Measurements from ENCODE around the gene CCNC.
"Not testable (repeated sequence)": the region's sequence is repeated elsewhere in the genome, so short reads cannot be mapped to it uniquely, and the experiment has no call there.

Gene CCNC

GRCh38 chr6:99603421-99604165 is 35.1 kb upstream of the CCNC start:
- no peak for DNase-seq (ENCODE audit: low spot score)

DNA sequence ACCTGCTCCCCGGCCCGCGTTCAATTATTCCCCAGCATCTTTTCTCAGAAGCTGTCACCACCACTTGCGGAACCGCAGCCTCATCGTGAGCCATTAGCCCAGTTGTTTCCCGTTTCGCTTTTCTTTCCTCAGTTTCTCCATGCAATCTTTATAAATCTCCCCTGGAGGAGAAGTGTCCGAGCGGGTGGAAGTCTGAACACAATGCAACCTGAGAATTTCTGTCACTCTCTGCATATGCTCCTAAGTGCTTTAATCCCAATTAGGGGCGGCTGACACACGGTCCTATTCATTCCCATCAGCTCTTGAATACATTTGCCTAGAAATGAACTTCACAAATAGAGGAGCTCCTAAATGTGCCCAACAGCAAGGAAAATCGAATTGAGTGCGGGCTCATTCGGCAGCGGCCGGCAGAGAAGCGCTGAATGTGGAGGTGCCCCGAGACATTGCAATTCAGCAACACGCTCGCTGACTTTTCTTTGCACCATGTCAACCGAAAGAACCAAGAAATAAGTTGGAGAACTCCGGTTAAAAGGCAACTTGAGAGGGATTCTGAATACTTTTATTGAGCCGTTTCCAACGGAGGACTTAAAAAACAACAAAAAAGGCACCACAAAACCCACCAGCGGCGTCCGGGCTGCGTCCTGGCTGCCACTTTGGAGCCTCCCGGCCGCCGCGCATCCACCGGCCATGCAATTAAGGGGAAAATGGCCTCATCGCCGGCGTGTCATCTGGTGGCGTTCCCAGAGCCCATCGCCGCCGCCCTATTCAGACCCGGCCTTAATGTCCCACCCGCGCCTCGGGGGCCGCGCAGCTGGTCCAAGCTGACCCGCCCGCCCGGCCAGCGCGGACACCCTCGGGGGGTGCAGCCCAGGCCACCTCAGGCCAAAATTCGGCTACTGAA is 34.3 kb upstream of the CCNC start:
- no peak for DNase-seq (ENCODE audit: low spot score)

GRCh38 chr6:99594696-99595095 is 26.2 kb upstream of the CCNC start:
- DNase-seq (ENCODE audit: low spot score) = not testable (repeated sequence)

GRCh38 chr6:99592900-99593299 is 24.4 kb upstream of the CCNC start:
- no peak for DNase-seq (ENCODE audit: low spot score)

DNA sequence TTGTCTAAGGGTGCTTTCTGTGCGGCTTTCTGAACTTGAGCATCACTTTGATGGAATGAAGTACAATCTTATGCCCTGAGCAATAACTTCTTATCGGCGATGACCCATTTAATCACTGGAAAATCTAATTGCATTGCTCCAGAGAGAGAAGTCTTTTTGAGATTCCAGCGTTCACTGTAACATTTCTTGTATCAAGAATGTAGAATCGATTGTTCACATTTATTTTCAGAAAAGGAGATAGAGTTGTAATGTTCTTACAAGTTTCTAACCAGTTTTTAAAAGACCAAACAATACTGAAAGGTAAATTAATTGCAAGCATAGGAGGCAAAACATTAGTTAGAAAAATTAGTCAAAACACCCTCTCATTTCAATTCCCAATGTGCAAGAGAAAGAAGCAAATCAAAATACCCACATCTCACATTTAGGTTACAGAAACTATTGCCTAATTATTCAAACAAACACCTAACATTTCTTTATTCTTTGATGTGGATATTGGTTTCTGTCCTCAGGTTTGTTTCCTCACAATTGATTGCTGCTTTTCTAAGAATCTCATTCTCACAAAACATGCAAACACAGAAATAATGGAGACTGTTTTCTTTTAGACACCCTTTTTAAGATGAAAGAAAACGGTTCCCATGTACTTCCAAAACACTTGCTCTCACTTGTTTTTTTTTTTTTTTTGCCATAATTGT is 23.4 kb upstream of the CCNC start:
- no peak for DNase-seq (ENCODE audit: low spot score)

- no peak for DNase-seq (ENCODE audit: low spot score)
Measured at GRCh38 chr6:99590728-99591672, 22.5 kb upstream of the CCNC start.

DNA sequence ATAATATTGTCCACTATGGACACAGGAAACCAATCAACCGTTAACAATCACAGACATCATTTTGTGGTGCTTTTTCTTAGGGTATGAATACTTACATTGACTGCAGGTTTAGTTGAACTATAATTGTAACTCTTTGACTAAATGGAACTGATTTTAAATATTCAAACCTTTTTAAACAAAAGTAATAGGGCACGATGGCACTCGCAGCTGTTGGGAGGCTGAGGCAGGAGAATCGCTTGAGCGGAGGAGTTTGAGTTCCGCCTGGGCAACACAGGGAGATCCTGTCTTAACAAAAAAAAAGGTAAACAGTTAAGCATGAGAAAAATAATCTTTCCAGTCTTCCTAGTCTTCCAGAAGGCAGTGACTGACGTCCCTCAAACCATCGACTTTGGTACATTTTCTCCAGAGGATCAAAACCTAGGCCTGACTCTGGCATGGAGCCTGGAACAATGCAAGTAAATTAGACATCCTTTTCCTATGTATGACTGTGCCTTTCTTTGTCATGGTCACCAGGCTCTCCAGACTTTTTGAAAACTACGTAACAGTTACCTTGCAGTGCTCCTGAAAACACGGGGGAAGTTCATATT is 21.5 kb upstream of the CCNC start:
- no peak for DNase-seq (ENCODE audit: low spot score)

- DNase-seq (ENCODE audit: low spot score) = no peak
Measured at GRCh38 chr6:99589290-99589672, 20.8 kb upstream of the CCNC start.

- DNase-seq (ENCODE audit: low spot score) = peak; percentile 57
Measured at GRCh38 chr6:99588618-99589289, 20.3 kb upstream of the CCNC start.

GRCh38 chr6:99587792-99588191 is 19.3 kb upstream of the CCNC start:
- DNase-seq (ENCODE audit: low spot score) = no peak

DNA sequence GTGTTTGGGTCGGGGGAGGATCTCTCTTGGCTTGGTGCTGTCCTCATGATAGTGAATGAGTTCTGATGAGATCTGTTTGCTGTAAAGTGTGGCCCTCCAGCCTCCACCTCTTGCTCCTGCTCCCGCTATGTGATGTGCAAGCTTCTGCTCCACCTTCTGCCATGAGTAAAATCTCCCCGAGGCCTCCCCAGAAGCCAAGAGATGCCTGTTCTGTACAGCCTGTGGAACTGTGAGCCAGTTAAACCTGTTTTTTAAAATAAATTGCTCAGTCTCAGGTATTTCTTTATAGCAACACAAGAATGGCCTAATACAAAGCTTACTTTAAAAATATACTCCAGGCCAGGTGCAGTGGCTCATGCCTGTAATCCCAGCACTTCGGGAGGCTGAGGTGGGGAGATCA is 11.3 kb upstream of the CCNC start:
- DNase-seq (ENCODE audit: low spot score) = no peak

- no peak for DNase-seq (ENCODE audit: low spot score)
Measured at GRCh38 chr6:99575544-99576227, 7.2 kb upstream of the CCNC start.

DNA sequence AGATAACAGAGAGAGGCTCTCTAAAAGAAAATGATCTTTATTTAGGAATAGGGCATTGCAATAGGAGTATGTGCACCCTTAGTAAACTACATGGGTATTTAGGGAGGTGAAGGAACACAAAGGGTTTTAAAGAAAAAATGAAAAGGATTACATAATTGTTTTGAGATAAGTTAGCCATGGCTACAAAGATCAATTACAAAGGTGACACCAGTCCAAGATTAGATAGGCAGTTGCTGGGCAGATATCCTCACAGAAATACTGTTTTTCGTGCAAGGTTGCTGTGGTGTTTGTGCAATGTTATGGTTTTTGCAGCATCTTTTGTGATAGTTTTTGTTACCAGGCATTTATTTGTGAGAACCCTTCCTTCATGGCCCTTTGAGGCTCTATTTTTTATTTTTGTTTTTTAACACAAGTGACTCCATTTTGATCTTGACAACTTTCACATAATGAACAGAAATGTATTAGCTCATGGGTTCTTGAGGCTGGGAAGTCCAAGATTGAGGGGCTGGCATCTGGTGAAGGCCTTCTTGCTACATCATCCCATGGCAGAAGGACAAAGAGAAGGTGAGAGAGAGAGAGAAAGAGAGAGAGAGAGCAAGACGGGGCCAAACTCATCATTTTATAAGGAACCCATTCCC is 5.6 kb upstream of the CCNC start:
- no peak for DNase-seq (ENCODE audit: low spot score)

- no peak for DNase-seq (ENCODE audit: low spot score)
Measured at GRCh38 chr6:99563056-99563723, 5.3 kb downstream of the CCNC start.

DNA sequence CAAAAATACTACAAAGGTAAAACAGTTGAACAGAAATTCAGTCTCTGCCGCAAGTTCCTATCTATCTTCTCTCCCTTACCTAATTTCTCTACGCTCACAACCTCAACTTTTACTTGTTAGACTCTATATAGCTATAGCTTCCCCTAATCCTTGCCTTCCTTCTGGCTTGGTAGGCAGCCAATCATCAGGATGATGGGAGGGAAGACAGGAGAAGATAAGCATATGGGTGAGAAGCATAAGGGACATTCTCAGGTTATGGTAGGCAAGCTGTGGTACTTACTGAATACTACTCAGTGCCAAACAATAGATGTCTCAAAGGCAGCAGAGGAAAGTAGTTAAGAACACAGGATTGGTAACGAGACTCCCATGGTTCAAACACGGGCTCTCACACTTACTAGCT is 7.8 kb downstream of the CCNC start:
- no peak for DNase-seq (ENCODE audit: low spot score)

DNA sequence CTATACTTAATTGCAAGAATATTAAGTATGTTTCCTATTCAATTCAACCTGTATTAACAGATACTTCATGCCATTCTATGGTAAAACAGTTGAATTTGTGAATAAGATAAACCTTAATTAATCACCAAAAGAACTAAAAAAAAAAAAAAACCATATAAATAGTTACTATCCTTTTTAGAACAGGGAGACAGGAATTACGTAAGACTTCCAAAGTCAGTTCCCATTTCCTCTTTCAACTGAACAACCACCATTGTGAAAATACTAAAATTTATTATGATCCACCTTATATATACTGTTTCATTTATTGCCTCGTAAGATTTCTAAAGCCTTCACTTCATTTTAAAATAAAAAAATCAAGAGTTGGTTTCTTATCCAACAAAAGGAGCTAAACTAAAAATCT is 9.4 kb downstream of the CCNC start:
- DNase-seq (ENCODE audit: low spot score) = no peak

DNA sequence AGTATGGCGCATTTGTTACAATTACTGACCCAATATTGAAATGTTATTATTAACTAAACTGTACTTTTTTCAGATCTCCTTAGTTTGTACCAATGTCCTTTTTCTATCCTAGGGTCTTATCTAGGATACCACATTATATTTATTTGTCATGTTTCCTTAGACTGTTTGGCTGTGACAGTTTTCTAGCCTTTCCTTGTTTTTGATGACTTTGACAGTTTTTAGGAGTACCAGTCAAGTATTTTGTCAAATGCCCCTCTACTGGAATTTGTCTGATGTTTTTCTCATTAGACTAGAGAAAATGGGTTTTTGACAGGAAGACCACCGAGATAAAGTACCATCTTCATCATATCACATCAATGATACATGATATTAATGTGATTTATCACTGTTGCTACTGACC is 14.6 kb downstream of the CCNC start:
- no peak for DNase-seq (ENCODE audit: low spot score)

- no peak for DNase-seq (ENCODE audit: low spot score)
Measured at GRCh38 chr6:99550046-99550748, 18.3 kb downstream of the CCNC start.
